Measurements from ENCODE around the gene FLOT1.

GRCh38 chr6:30744054-30744805 is 1.7 kb upstream of the FLOT1 start, which contains the start of gene IER3:
- peak; percentile 98 for TF ChIP-seq POLR2AphosphoS5 (IDR thresholded peaks at IDR 0.05; ENCODE audit: low read depth, low read length)
- TF ChIP-seq TAF1 (IDR thresholded peaks at IDR 0.05; ENCODE audit: borderline replicate concordance, low read depth, low read length): peak; percentile 83
- peak; percentile 98 for TF ChIP-seq POLR2A (IDR thresholded peaks at IDR 0.05; ENCODE audit: low read depth, low read length)
